HuH-7.5 (cell line): ENCODE measurements around the gene RFTN1.

ENCODE experiments used
- DNase-seq: peaks from one replicate; pipeline ENCODE4 v3.0.0; 2011; ENCODE audit warnings: low spot score

RFTN1 gene

DNA sequence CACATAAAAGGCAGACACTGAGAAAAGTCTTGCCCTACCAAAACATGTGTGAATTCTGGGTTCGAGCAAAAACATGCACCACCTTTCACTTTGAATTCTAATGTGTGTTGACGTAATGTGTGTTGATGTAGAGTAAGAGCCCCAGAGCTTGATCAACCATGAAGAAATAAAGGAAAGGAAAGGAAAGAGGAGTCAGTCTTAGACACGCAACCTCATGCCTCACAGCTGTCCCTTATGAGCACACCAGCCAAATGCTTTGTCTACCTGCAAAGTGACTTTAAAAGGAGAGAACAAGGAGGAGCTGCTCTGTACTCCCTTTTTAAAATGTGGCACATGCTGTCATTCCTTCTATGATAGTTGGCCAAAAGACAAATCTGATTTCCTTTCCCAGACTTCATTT is 80.8 kb downstream of the RFTN1 start:
- no peak for DNase-seq

GRCh38 chr3:16430717-16431630 is 82.5 kb downstream of the RFTN1 start:
- DNase-seq = no peak

GRCh38 chr3:16429086-16429485 is 84.4 kb downstream of the RFTN1 start:
- no peak for DNase-seq

- no peak for DNase-seq
Measured at GRCh38 chr3:16428612-16429011, 84.9 kb downstream of the RFTN1 start.

GRCh38 chr3:16427103-16427965 is 86.2 kb downstream of the RFTN1 start:
- DNase-seq = no peak

DNA sequence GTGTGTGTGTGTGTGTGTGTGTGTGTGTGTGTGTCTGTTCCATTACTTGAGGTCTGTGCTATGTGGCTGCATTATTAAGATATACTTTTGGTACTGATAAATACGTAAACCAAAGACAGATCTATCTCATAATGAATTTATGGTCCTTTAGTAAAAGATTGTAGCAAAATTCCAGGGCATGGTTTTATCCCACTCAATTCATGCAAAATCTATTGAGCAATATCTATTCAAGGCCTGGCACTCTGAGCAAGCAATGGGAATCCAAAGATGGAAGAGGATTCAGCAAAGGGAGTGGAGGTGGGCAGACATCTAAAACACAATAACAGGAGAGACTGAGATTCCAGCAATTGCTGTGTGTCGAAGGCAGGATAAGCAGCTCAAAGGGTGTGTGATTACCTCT is 86.8 kb downstream of the RFTN1 start:
- DNase-seq = no peak

GRCh38 chr3:16426029-16426400 is 87.5 kb downstream of the RFTN1 start:
- DNase-seq = no peak

GRCh38 chr3:16425398-16426028 is 88.0 kb downstream of the RFTN1 start:
- DNase-seq = no peak

GRCh38 chr3:16423947-16424673 is 89.4 kb downstream of the RFTN1 start:
- no peak for DNase-seq

GRCh38 chr3:16423298-16423697 is 90.2 kb downstream of the RFTN1 start:
- DNase-seq = no peak

- no peak for DNase-seq
Measured at GRCh38 chr3:16419640-16420241, 93.8 kb downstream of the RFTN1 start.

DNA sequence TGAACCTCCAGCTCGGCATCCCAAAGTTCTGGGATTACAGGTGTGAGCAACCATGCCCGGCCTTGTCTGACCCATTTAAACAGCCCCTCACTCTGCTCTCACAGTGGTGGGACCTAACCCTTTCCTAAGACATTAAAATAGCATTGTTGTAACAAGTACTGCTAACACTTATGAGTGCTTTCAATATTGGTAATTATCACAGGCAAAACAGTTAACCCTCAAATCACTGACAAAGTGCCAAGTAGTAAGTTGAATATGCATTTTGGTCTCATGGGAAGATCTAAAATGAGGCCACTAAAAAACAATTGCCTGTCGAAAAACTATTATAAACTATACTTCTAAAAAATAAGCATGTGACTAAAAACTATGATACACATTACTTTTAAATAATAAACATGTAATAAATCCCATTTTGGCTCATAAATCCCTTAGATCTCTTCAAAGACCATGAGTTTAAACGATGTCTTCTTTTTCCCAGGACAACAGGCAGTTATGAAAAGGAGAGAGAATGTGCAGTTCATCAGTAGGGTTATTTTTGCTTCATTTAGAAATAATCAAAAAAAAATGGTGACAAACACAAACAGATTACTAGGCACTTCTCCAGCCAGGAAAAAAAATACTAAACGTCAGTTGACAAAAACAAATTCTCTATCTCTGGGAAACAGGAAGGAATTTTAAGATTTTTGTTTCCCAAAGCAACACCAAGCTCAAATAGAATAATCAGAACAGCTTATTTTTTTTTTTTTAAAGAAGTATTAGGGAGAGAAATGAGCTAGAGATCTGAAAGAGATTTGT is 95.4 kb downstream of the RFTN1 start:
- DNase-seq = no peak

GRCh38 chr3:16415911-16416476 is 97.5 kb downstream of the RFTN1 start:
- DNase-seq = no peak

- DNase-seq = no peak
Measured at GRCh38 chr3:16413321-16413720, 100.2 kb downstream of the RFTN1 start.

- no peak for DNase-seq
Measured at GRCh38 chr3:16412192-16412800, 101.2 kb downstream of the RFTN1 start.

DNA sequence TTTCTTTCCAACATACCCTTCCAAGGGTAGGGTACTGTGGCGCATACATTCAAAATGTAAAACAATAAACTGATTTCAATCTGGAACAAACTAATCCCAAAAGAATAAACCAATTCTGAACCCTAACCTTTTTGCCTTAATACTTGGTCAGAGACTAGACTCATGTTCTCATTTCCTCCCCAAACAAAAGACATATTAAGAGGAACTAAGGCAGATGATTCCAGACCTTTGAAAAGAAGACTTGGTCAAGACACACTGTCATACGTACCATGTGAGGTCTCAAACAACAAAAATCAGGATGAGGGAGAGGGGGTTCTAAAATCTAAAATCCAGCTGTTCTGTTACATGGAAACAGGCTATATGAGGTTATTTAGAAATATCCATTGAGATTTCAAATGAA is 102.1 kb downstream of the RFTN1 start:
- no peak for DNase-seq

GRCh38 chr3:16410659-16411058 is 102.8 kb downstream of the RFTN1 start:
- DNase-seq = no peak

DNA sequence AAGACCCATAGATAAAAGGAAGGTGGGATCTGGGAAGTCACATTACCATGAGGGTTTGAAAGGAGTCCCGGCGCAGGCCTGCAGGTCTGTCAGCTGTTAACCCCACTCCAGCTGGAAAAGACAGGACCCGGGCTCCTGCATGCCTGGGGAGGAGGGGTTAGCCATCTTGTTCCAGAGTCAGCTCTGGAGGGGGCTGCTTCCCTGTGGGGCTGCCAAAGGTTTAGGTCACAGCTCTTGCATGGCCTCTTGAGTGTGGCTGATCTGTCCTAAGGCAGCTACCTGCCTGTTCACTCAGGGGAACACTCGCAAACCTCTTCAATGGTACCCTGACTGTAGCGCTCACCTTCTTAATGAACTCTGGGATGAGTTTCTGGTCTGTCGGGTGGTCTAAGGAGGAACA is 104.5 kb downstream of the RFTN1 start:
- no peak for DNase-seq

- DNase-seq = no peak
Measured at GRCh38 chr3:16407366-16407765, 106.1 kb downstream of the RFTN1 start.

DNA sequence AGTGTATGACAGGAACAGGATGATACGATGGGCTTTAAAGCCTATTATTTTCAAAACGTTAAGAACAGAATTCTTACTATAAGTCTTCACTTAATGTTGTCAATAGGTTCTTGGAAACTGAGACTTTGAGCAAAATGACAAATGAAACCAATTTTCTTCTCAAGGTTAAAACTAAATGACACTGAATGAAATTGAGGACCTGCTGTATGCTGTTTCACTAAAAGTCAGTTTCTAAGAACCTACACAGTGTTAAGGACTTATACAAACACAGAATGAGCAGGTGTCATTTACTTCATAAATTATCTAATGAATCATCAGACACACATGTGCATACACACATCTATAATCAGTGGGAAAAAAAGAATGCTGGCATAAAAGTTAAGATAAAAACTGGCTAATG is 106.9 kb downstream of the RFTN1 start:
- DNase-seq = no peak
